H1 (cell line): ENCODE results near the gene TRIM9.

Experiments
- CBX8 ChIP-seq: fragments of 300-800, 300-1000 bp; sonication (generic); IDR thresholded peaks from 2 replicates; pipeline ENCODE4 v1.7.1; 2016; ENCODE audit warnings: low read depth, low read length, borderline replicate concordance
- CTCF ChIP-seq, 3 experiments: IDR thresholded peaks; 1 replicate in 2 of 3; 2 replicates in 1 of 3; pipeline versions ENCODE4 v1.5.1 to v1.6.1; 2011; ENCODE audit warnings: low read length in 3 of 3, mild to moderate bottlenecking in 3 of 3, inconsistent platforms in 2 of 3, low read depth in 1 of 3, moderate library complexity in 1 of 3; ENCODE audit not compliant: insufficient read depth in 1 of 3; ENCODE audit errors: control extremely low read depth in 1 of 3
- EGR1 ChIP-seq: IDR thresholded peaks from 2 replicates; pipeline ENCODE4 v1.6.1; 2011; ENCODE audit warnings: low read depth, low read length, borderline replicate concordance
- EP300 ChIP-seq, 2 experiments: IDR thresholded peaks; 1 replicate in 1 of 2; 2 replicates in 1 of 2; pipeline ENCODE4 v1.6.1; 2011 to 2012; ENCODE audit warnings: low read depth in 2 of 2, low read length in 2 of 2, mild to moderate bottlenecking in 2 of 2, borderline replicate concordance in 1 of 2, inconsistent platforms in 1 of 2, moderate library complexity in 1 of 2
- EZH2 ChIP-seq: fragments of 200-600 bp; sonication (generic); IDR thresholded peaks from 2 replicates; pipeline ENCODE4 v1.7.1; 2012; ENCODE audit warnings: low read depth, mild to moderate bottlenecking, moderate library complexity, low read length, inconsistent platforms; ENCODE audit not compliant: severe bottlenecking
- JUND ChIP-seq: IDR thresholded peaks from 2 replicates; pipeline ENCODE4 v1.6.1; 2011; ENCODE audit warnings: mild to moderate bottlenecking, improper control_type of control experiment, low read length
- POLR2A ChIP-seq, 2 experiments: IDR thresholded peaks; 1 replicate in 1 of 2; 2 replicates in 1 of 2; pipeline ENCODE4 v1.6.1; 2011; ENCODE audit warnings: low read depth in 2 of 2, low read length in 2 of 2, mild to moderate bottlenecking in 2 of 2; ENCODE audit errors: control extremely low read depth in 1 of 2
- SIRT6 ChIP-seq: IDR thresholded peaks from one replicate; pipeline ENCODE4 v1.7.1; 2012; ENCODE audit warnings: low read length, inconsistent platforms

DNA sequence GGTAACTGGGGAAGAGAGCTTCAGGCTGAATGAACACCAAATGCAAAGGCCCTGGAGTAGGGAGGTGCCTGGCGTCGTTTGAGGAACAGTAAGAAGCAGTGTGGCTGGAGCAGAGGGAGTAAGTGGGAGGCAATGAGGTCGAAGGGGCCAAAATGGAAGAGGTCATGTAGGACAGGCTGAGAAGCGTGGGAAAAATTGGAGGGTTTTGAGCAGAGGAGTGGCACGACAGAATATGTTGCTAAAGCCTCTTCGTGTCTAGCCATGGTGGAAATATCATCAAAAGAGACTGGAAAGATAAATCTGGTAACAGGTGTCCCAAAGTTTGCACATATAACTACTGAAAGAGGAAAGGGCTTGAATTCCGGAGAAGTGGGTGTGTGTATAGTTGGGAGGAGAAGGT is 1.9 kb downstream of the TRIM9 start:
- TF ChIP-seq CTCF (IDR thresholded peaks at IDR 0.05; ENCODE audit: control extremely low read depth in 1 of 3, insufficient read depth in 1 of 3, low read depth in 1 of 3, low read length in 3 of 3) = no peak
- TF ChIP-seq SIRT6 = no peak
- TF ChIP-seq EZH2 = no peak
- no peak for TF ChIP-seq EGR1
- TF ChIP-seq POLR2A (IDR thresholded peaks at IDR 0.05; ENCODE audit: control extremely low read depth in 1 of 2, low read depth in 2 of 2, low read length in 2 of 2) = no peak
- no peak for TF ChIP-seq JUND
- no peak for TF ChIP-seq CBX8
- no peak for TF ChIP-seq EP300 (IDR thresholded peaks at IDR 0.05; ENCODE audit: borderline replicate concordance in 1 of 2, low read depth in 2 of 2, low read length in 2 of 2)
